Large intestine (tissue), 3 donors: ENCODE measurements around the gene ALKBH5. TPM values are rescaled to one million over a fixed set of nuclear protein-coding genes. Genes with fewer than 3 reads are reported as not detected.

Source experiments
- DNase-seq, 2 donors: peaks; one replicate each; pipeline versions ENCODE4 v3.0.0 to v3.0.0-alpha.2; 2013
- H3K27ac ChIP-seq: one replicate; pipeline ENCODE4 v1.5.1; 2013; ENCODE audit warnings: low read length
- H3K27me3 ChIP-seq: 2 replicates; pipeline ENCODE4 v1.6.1; 2013; ENCODE audit warnings: low read length; ENCODE audit not compliant: control insufficient read depth, insufficient read depth
- H3K36me3 ChIP-seq: 2 replicates; pipeline ENCODE4 v1.6.1; 2013; ENCODE audit warnings: low read length; ENCODE audit not compliant: control insufficient read depth, insufficient read depth
- H3K4me1 ChIP-seq: one replicate; pipeline ENCODE4 v1.6.1; 2013; ENCODE audit warnings: low read length; ENCODE audit not compliant: control insufficient read depth, insufficient read depth
- H3K4me3 ChIP-seq: one replicate; pipeline ENCODE4 v1.5.1; 2013; ENCODE audit warnings: low read length
- H3K9me3 ChIP-seq: one replicate; pipeline ENCODE4 v1.6.1; 2013; ENCODE audit warnings: mild to moderate bottlenecking, low read depth, low read length, moderate library complexity; ENCODE audit not compliant: control insufficient read depth
- WGBS: methylation state at CpG from one replicate; pipeline ENCODE4 v1.1.5; 2013; ENCODE audit warnings: low lambda C conversion rate; ENCODE audit not compliant: insufficient coverage; 5-methylcytosine and 5-hydroxymethylcytosine counted together
- polyA plus RNA-seq: library from polyadenylated mRNA; unstranded; fragments of 120-200 nt; gene quantifications from one replicate; pipeline ENCODE4 v1.2.1, GENCODE V29; 2013

Gene ALKBH5
- polyA plus RNA-seq, 1 donor: 59.0 TPM

- H3K36me3 ChIP-seq: peaks cover 78% of the 10 kb centered on the region
- H3K9me3 ChIP-seq: no peaks in the 10 kb centered on the region
- no peaks in the 10 kb centered on the region for H3K4me1 ChIP-seq
- H3K4me3 ChIP-seq: no peak overlapping the region
- DNase-seq: no peak
- no peaks in the 10 kb centered on the region for H3K27me3 ChIP-seq
- no CpG with 5 or more reads among the region's 18 CpGs for WGBS
- H3K27ac ChIP-seq: no peak overlapping the region
Measured at GRCh38 chr17:18238299-18238698, 54.7 kb downstream of the ALKBH5 start.

- Histone ChIP-seq H3K36me3 (peaks cover 74% of the 10 kb centered on the region), H3K4me1 (no peaks in the 10 kb centered on the region), H3K27ac (no peak overlapping the region), H3K4me3 (no peak overlapping the region), H3K9me3 (peaks cover 2% of the 10 kb centered on the region), H3K27me3 (no peaks in the 10 kb centered on the region)
- WGBS: no CpG with 5 or more reads among the region's 19 CpGs
- no peak for DNase-seq
Measured at GRCh38 chr17:18240449-18240848, 56.8 kb downstream of the ALKBH5 start.

GRCh38 chr17:18241229-18241871 is 57.7 kb downstream of the ALKBH5 start:
- Histone ChIP-seq H3K9me3 (peaks cover 2% of the 10 kb centered on the region), H3K36me3 (peaks cover 74% of the 10 kb centered on the region), H3K27me3 (no peaks in the 10 kb centered on the region), H3K4me1 (peaks cover 3% of the 10 kb centered on the region), H3K4me3 (no peak overlapping the region), H3K27ac (no peak overlapping the region)
- DNase-seq: no peak
- no CpG with 5 or more reads among the region's 28 CpGs for WGBS

DNA sequence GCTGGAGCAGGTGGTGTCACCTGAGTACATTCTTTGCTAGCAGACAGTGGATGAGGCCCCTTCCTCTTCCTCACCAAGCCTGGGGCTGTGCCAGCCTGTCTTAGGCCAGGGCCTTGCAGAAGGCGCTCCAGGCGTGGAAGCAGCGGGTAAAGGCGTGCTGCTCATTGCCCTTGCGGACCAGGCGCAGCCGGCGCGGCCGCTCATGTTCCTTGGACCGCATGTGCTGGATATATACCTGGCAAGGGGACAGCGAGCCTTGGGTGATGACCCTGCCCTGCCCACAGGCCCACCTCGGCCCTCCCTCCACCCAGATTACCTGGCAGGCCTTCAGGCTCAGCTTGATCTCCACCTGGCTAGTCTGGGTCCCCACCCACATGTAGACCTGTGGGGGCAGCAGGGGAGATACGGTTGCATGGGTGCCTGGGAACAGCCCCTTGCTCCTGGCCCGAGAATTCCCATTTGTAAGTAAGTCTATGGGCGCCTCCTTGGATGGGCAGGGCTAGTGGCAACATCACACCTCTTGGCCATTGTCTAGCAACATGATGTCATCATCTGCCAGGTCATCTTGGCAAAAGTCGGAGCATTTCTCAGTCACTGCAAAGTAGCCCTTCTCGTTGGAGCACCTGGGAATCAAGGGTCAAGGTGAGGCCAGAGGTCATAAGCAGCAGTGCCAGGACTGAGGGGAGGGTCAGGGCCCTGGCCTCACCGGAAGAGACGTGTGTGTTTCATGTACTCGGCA is 61.6 kb downstream of the ALKBH5 start:
- H3K36me3 ChIP-seq: peaks cover 69% of the 10 kb centered on the region
- H3K4me3 ChIP-seq: no peak overlapping the region
- no peaks in the 10 kb centered on the region for H3K27me3 ChIP-seq
- peaks cover 8% of the 10 kb centered on the region for H3K4me1 ChIP-seq
- H3K9me3 ChIP-seq: peaks cover 2% of the 10 kb centered on the region
- DNase-seq: no peak
- no peak overlapping the region for H3K27ac ChIP-seq
- WGBS: no CpG with 5 or more reads among the region's 21 CpGs

DNA sequence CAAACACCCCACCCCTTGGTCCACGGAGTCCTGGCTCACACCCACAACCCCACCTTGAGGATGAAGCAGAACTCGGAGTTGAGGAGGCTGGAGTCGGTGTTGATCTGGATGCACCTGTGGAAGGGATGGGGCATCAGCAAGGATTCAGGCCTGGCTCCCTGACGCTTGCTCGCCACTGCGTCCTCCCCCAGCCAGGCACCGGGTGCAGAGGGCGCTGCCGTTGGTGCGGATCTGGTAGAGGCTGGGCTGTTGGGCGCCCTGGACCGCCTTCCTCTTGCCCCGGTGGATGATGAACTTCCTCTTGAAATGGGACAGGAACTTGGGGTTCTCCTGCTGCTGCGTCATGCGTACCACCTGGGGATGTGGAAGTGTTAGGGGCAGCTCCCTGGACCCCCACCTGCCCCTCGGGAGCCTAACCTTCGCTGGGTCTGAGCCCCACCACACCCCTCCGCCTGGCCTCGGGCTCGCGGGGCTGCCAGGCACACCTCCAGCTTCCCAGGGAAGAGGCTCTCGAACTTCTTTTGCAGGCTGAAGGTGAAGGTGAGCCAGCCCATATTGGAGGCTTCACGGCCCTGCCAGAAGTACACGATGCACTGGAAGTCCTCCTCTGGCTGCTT is 62.6 kb downstream of the ALKBH5 start:
- Histone ChIP-seq H3K4me1 (peaks cover 8% of the 10 kb centered on the region), H3K4me3 (no peak overlapping the region), H3K9me3 (peaks cover 2% of the 10 kb centered on the region), H3K27ac (no peak overlapping the region), H3K27me3 (no peaks in the 10 kb centered on the region), H3K36me3 (peaks cover 73% of the 10 kb centered on the region)
- DNase-seq: no peak
- WGBS: no CpG with 5 or more reads among the region's 24 CpGs

DNA sequence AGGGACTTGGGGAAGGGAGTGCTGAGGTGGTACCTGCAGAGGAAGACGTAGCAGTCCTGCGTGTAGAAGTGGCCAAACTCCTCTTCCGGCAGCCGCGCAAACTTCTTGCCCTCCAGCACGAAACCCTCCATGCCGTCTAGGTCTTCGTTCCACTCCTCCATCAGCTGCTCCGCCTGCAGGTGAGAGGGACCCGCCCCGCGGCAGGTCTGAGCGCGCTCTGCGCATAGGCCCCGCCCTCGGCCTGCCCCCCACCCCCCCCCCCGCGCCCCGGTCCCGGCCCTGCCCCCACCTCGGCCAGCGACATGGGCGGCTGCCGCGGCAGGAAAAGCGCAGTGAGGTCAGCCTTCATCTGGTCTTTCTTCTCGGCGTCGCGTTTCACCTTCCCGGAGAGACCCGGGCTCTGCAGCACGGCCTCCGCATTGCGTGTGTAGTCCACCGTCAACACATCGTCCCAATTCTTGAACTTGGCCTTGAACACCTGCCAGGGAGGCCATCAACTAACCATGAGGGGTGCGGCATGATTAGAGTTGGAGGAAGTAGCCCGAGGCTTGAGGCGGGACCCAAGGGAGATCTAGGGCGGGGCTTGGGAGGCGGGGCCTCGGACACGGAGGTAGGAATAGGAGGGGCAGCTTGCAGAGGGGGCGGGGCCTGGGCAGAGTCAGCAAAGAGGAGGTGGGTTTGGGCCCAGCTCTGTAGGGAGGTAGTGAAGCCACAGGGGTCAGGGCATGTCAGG is 63.4 kb downstream of the ALKBH5 start:
- peak overlapping the region; percentile 21 for H3K4me3 ChIP-seq

GRCh38 chr17:18247613-18248001 is 64.0 kb downstream of the ALKBH5 start:
- H3K4me3 ChIP-seq: no peak overlapping the region
- DNase-seq: no peak
- H3K36me3 ChIP-seq: peaks cover 75% of the 10 kb centered on the region
- H3K4me1 ChIP-seq: peaks cover 8% of the 10 kb centered on the region
- 80% methylated on average over 1 of the region's 30 CpGs for WGBS
- no peaks in the 10 kb centered on the region for H3K27me3 ChIP-seq
- peaks cover 2% of the 10 kb centered on the region for H3K9me3 ChIP-seq
- H3K27ac ChIP-seq: no peak overlapping the region

More for the DNA sequence above, 63.4 kb downstream of the ALKBH5 start:
- Histone ChIP-seq H3K27me3 (no peaks in the 10 kb centered on the region), H3K9me3 (peaks cover 2% of the 10 kb centered on the region), H3K27ac (peak overlapping the region; percentile 72), H3K4me1 (peaks cover 8% of the 10 kb centered on the region), H3K36me3 (peaks cover 73% of the 10 kb centered on the region)
- WGBS: no CpG with 5 or more reads among the region's 46 CpGs
- DNase-seq: peak; percentile 88 to 92

DNA sequence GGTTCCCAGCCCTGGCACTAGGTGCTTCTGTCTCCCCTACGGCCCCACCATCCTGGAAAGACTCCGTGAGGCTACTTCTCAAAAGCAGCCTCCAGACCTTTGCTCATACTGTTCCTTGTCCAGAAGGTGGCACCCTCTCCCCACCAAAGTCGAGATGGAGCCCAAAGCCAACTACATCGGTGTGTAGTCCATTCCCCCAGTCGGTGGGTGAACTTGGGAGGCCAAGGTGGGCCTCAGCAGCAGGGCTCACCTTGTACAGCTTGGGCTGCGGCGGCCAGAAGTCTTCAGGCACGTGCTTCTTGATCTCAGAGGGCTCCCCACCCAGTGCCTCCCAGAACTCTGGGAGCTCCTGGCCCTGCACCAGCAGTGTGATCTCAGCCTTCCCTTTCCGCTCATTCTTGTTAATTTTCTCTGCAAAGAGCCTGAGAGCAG is 64.7 kb downstream of the ALKBH5 start:
- H3K9me3 ChIP-seq: peaks cover 2% of the 10 kb centered on the region
- H3K27ac ChIP-seq: no peak overlapping the region
- WGBS: no CpG with 5 or more reads among the region's 9 CpGs
- no peak overlapping the region for H3K4me3 ChIP-seq
- no peaks in the 10 kb centered on the region for H3K27me3 ChIP-seq
- peaks cover 8% of the 10 kb centered on the region for H3K4me1 ChIP-seq
- DNase-seq: peak; percentile 55 to 62
- H3K36me3 ChIP-seq: peaks cover 76% of the 10 kb centered on the region

DNA sequence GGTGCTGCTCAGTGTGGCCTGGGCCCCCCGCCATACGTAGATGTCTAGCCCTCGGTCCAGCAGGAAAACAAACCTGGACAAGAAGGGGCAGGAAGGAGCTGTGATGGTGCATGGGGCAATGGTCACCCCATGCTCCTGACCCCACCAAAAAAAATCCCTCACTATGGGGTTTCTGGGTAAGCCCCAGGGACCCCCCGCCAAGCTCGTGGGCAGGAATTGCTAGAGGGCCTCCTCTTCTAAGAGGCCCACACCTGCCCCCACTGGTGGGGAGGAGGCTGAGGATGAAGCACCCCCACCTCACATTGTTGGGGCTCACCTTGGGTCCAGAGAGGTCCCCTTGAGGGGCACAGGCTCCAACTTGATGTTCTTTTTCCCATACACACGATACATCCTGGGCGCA is 65.2 kb downstream of the ALKBH5 start:
- WGBS: no CpG with 5 or more reads among the region's 7 CpGs
- Histone ChIP-seq H3K9me3 (peaks cover 2% of the 10 kb centered on the region), H3K27me3 (no peaks in the 10 kb centered on the region), H3K4me3 (no peak overlapping the region), H3K27ac (no peak overlapping the region), H3K36me3 (peaks cover 76% of the 10 kb centered on the region), H3K4me1 (peaks cover 8% of the 10 kb centered on the region)
- DNase-seq: no peak

DNA sequence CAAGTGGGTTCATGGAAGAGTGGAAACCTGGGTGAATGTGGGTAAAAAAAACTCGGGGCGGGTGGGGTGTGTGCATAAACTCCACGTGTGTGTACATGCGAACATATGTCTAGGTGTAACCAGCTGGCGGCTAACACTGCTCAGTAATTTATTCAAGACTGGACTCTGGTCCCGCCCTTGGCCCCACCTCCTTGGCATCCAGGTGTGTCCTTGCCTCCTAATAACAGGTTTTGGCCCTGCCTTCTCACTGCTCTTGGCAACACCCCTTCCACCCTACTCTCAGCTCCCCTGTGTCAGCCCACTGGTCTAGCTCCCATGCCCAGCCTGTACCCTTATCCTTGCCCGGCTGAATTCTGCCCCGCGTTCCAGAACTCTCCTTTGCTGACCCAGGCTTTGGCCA is 66.6 kb downstream of the ALKBH5 start:
- H3K27me3 ChIP-seq: no peaks in the 10 kb centered on the region
- WGBS: no CpG with 5 or more reads among the region's 9 CpGs
- H3K9me3 ChIP-seq: no peaks in the 10 kb centered on the region
- H3K4me3 ChIP-seq: no peak overlapping the region
- DNase-seq: peak; percentile 34 to 54
- peaks cover 83% of the 10 kb centered on the region for H3K36me3 ChIP-seq
- no peak overlapping the region for H3K27ac ChIP-seq
- peaks cover 8% of the 10 kb centered on the region for H3K4me1 ChIP-seq
